Ramos (cell line): Measurements from ENCODE around the gene ASPSCR1.

Source experiments
- in situ Hi-C: fragments of 300-500 bp; cut with MboI; formaldehyde crosslinking; loops from one replicate; pipeline ENCODE4 v1.14.3; 2022; ENCODE audit warnings: low sequenced_read_pairs; ENCODE audit not compliant: unreplicated experiment

ASPSCR1 gene

GRCh38 chr17:82021107-82021899 lies 43.9 kb downstream of the ASPSCR1 start:
- in situ Hi-C loops: loop anchor here (5.0 kb wide), 1 partner anchor 64 kb away; no protein-coding TSS in a partner anchor

GRCh38 chr17:82021900-82022309 lies 44.5 kb downstream of the ASPSCR1 start:
- in situ Hi-C loops: loop anchor here (5.0 kb wide), 1 partner anchor 65 kb away; no protein-coding TSS in a partner anchor

GRCh38 chr17:82022310-82022980 lies 45.0 kb downstream of the ASPSCR1 start, which contains the start of gene CENPX:
CENPX (minus strand) TSS chr17:82022878; CDS start chr17:82022861, 17 bp downstream.
- in situ Hi-C loops: loop anchor here (5.0 kb wide), 1 partner anchor 65 kb away; no protein-coding TSS in a partner anchor

- in situ Hi-C loops: loop anchor here (5.0 kb wide), 1 partner anchor 66 kb away; no protein-coding TSS in a partner anchor
These were observed 45.6 kb downstream of the ASPSCR1 start, which contains the start of gene LRRC45 for GRCh38 chr17:82022981-82023446. LRRC45 (plus strand) TSS chr17:82023305; CDS start chr17:82023644, 339 bp downstream.

GRCh38 chr17:82023447-82024241 lies 46.2 kb downstream of the ASPSCR1 start:
- in situ Hi-C loops: loop anchor here (5.0 kb wide), 1 partner anchor 66 kb away; no protein-coding TSS in a partner anchor

- in situ Hi-C loops: loop anchor here (5.0 kb wide), 1 partner anchor 68 kb away; no protein-coding TSS in a partner anchor
These were observed 47.4 kb downstream of the ASPSCR1 start for GRCh38 chr17:82024859-82025258.

- in situ Hi-C loops: no loop called here
These were observed 48.1 kb downstream of the ASPSCR1 start for GRCh38 chr17:82025401-82026107.

GRCh38 chr17:82028246-82028645 lies 50.8 kb downstream of the ASPSCR1 start:
- in situ Hi-C loops: no loop called here

- in situ Hi-C loops: no loop called here
These were observed 51.5 kb downstream of the ASPSCR1 start for GRCh38 chr17:82028966-82029365.

- in situ Hi-C loops: no loop called here
These were observed 52.0 kb downstream of the ASPSCR1 start for GRCh38 chr17:82029391-82029790.

- in situ Hi-C loops: loop anchor here (5.0 kb wide), 1 partner anchor 127 kb away; no protein-coding TSS in a partner anchor
These were observed 52.6 kb downstream of the ASPSCR1 start for GRCh38 chr17:82029990-82030469.

GRCh38 chr17:82030470-82031302 lies 53.3 kb downstream of the ASPSCR1 start:
- in situ Hi-C loops: loop anchor here (5.0 kb wide), 1 partner anchor 127 kb away; no protein-coding TSS in a partner anchor

GRCh38 chr17:82031303-82031884 lies 54.0 kb downstream of the ASPSCR1 start, which contains the start of gene RAC3:
RAC3 (plus strand) TSS chr17:82031678; CDS start chr17:82031762, 84 bp downstream.
- in situ Hi-C loops: loop anchor here (5.0 kb wide), 1 partner anchor 126 kb away; no protein-coding TSS in a partner anchor

- in situ Hi-C loops: loop anchor here (5.0 kb wide), 1 partner anchor 125 kb away; no protein-coding TSS in a partner anchor
These were observed 54.6 kb downstream of the ASPSCR1 start for GRCh38 chr17:82031885-82032627.

- in situ Hi-C loops: loop anchor here (5.0 kb wide), 1 partner anchor 124 kb away; no protein-coding TSS in a partner anchor
These were observed 56.1 kb downstream of the ASPSCR1 start for GRCh38 chr17:82033359-82034085.

- in situ Hi-C loops: loop anchor here (5.0 kb wide), 1 partner anchor 123 kb away; no protein-coding TSS in a partner anchor
These were observed 57.1 kb downstream of the ASPSCR1 start for GRCh38 chr17:82034371-82035011.
